ENCODE measurements around the gene KRTAP19-6.
"Not testable (repeated sequence)": the region's sequence is repeated elsewhere in the genome, so short reads cannot be mapped to it uniquely, and the experiment has no call there.

The KRTAP19-6 gene

GRCh38 chr21:30541764-30542163 is at the start of gene KRTAP19-6:
TSS of gene KRTAP19-6 (minus strand) at chr21:30541864. CDS start at chr21:30541833, 31 bp downstream.
- no peak for DNase-seq

GRCh38 chr21:30590297-30590696 is 48.6 kb upstream of the KRTAP19-6 start, which contains the start of gene KRTAP22-2:
TSS of gene KRTAP22-2 (minus strand) at chr21:30590397.
- no peak for DNase-seq

- DNase-seq: no peak
These were observed 41.2 kb upstream of the KRTAP19-6 start for GRCh38 chr21:30582870-30583269.

GRCh38 chr21:30580132-30580531 is 38.5 kb upstream of the KRTAP19-6 start:
- no peak for DNase-seq

- no peak for DNase-seq
These were observed 37.7 kb upstream of the KRTAP19-6 start for GRCh38 chr21:30579346-30579745.

- no peak for DNase-seq
These were observed 36.1 kb upstream of the KRTAP19-6 start for GRCh38 chr21:30577766-30578165.

- no peak for DNase-seq
These were observed 26.0 kb upstream of the KRTAP19-6 start for GRCh38 chr21:30567617-30568016.

- no peak for DNase-seq
These were observed 22.0 kb upstream of the KRTAP19-6 start for GRCh38 chr21:30563630-30564029.

- no peak for DNase-seq
These were observed 21.4 kb upstream of the KRTAP19-6 start for GRCh38 chr21:30563072-30563471.

- no peak for DNase-seq
These were observed 20.3 kb upstream of the KRTAP19-6 start for GRCh38 chr21:30561957-30562356.

- no peak for DNase-seq
These were observed 19.7 kb upstream of the KRTAP19-6 start, which contains the start of gene KRTAP19-7 for GRCh38 chr21:30561264-30561895. TSS of gene KRTAP19-7 (minus strand) at chr21:30561314. CDS start at chr21:30561289, 25 bp downstream.

- DNase-seq: no peak
These were observed 13.4 kb upstream of the KRTAP19-6 start for GRCh38 chr21:30555095-30555494.

GRCh38 chr21:30552782-30553181 is 11.1 kb upstream of the KRTAP19-6 start:
- no peak for DNase-seq

GRCh38 chr21:30518876-30519275 is 22.8 kb downstream of the KRTAP19-6 start:
- DNase-seq: no peak

- no peak for DNase-seq
These were observed 26.0 kb downstream of the KRTAP19-6 start for GRCh38 chr21:30515681-30516080.

- DNase-seq: not testable (repeated sequence)
These were observed 36.0 kb downstream of the KRTAP19-6 start for GRCh38 chr21:30505621-30506205.

GRCh38 chr21:30502041-30502440 is 39.6 kb downstream of the KRTAP19-6 start, which contains the start of gene KRTAP19-5:
TSS of gene KRTAP19-5 (minus strand) at chr21:30502141. CDS start at chr21:30502090, 51 bp downstream.
- DNase-seq: no peak

- no peak for DNase-seq
These were observed 44.6 kb downstream of the KRTAP19-6 start, which contains the start of gene KRTAP19-4 for GRCh38 chr21:30497065-30497464. TSS of gene KRTAP19-4 (minus strand) at chr21:30497165. CDS start at chr21:30497110, 55 bp downstream.

GRCh38 chr21:30491963-30492428 is 49.7 kb downstream of the KRTAP19-6 start, which contains the start of gene KRTAP19-3:
TSS of gene KRTAP19-3 (minus strand) at chr21:30492013. CDS start at chr21:30491957, 56 bp downstream.
- DNase-seq: no peak
